VCaP (cell line): ENCODE results near the gene AP4B1.
"Not testable (repeated sequence)": the region's sequence is repeated elsewhere in the genome, so short reads cannot be mapped to it uniquely, and the experiment has no call there.

Source experiments
- H3K27ac ChIP-seq: fragments of 450-650 bp; 2 replicates; pipeline ENCODE4 v1.5.1; 2017
- TF ChIP-seq, protein P1 (sequence below): fragments of 450-650 bp; conservative IDR thresholded peaks from 2 replicates; pipeline ENCODE4 v1.5.1; 2017; ENCODE audit warnings: mild to moderate bottlenecking, moderate library complexity

Gene AP4B1

DNA sequence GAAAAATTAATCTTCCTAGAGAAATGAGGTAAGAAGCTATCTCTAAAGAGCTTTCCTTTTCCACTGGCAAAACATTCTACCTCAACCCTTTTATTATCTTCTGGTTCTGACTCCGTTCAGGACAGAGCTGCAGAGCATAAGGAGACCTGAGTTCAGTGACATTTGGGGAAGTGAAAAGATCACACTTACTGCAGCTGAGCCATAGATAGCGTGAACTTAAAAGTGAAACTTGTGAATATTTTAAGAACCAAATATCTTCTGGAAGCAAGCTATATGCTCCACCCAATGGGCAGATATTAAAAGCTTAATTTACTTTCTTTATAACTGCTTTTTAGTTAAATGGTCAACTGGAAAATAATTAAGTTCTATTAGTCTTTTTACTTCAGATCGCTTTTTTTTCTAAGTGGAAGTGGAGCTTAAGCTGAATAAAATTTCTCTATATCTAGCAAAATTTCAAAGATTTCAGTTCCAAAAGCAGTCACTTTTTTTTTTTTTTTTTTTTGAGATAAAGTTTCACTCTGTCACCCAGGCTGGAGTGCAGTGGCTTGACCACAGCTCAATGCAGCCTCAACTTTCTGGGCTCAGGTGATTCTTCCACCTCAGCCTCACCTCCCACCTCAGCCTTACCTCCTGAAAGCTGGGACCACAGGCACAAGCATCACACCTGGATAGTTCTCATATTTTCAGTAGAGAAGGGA is 45.0 kb downstream of the AP4B1 start:
- no peak overlapping the region for H3K27ac ChIP-seq
- TF ChIP-seq, protein P1, sequence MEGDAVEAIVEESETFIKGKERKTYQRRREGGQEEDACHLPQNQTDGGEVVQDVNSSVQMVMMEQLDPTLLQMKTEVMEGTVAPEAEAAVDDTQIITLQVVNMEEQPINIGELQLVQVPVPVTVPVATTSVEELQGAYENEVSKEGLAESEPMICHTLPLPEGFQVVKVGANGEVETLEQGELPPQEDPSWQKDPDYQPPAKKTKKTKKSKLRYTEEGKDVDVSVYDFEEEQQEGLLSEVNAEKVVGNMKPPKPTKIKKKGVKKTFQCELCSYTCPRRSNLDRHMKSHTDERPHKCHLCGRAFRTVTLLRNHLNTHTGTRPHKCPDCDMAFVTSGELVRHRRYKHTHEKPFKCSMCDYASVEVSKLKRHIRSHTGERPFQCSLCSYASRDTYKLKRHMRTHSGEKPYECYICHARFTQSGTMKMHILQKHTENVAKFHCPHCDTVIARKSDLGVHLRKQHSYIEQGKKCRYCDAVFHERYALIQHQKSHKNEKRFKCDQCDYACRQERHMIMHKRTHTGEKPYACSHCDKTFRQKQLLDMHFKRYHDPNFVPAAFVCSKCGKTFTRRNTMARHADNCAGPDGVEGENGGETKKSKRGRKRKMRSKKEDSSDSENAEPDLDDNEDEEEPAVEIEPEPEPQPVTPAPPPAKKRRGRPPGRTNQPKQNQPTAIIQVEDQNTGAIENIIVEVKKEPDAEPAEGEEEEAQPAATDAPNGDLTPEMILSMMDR, result no peak

DNA sequence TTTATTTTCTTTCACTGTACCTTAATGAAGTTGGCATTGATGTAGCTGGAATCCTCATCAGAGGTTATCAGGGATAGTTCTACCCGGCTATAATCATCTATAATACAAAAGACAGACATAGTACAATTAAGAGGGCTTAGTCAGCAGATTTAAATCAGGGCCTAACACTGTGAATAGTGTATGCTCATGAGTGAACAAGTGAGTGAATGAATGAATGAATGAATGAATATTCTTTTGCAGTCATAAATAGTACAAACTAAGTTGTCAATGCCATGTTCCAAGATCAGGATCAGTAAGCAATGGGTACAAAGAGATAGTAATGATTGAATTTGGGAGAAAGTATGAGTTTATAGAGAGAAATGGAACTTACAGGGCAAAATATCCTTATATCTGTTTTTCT is 45.6 kb downstream of the AP4B1 start:
- no peak overlapping the region for H3K27ac ChIP-seq
- TF ChIP-seq, protein P1, result no peak

DNA sequence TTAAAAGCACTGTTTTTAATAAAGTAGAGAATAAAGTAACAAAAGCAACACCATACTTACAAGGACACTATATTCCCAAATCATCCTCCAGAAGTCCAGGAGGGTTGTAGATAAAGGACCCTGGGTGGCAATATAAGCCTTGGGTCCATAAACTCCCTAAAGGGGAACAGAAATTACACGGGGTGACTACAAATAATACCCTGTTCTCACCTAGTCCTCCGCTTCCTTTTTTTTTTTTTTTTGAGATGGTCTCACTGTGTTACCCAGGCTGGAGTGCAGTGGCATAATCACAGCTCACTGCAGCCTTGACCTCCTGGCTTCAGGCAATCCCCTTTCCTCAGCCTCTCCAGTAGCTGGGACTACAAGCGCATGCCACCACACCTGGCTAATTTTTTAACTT is 46.2 kb downstream of the AP4B1 start:
- TF ChIP-seq, protein P1, result no peak
- H3K27ac ChIP-seq, result no peak overlapping the region

DNA sequence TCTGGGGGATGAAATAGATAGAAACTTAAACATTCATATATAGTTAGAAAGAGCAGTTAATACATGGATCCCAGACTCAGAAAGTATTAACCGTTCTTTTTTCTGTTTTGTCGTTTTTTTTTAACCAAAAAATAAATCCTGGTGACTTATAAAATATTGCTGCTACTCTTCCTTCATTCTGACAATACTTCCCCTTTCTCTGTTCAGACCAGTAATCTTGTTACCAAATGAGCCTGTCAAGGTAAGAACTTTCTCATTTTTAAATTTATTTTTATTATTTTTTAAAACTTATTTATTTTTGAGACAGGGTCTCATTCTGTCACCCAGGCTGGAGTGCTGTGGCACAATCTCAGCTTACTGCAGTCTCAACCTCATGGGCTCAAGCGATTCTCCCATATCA is 46.8 kb downstream of the AP4B1 start:
- TF ChIP-seq, protein P1, result no peak
- no peak overlapping the region for H3K27ac ChIP-seq

DNA sequence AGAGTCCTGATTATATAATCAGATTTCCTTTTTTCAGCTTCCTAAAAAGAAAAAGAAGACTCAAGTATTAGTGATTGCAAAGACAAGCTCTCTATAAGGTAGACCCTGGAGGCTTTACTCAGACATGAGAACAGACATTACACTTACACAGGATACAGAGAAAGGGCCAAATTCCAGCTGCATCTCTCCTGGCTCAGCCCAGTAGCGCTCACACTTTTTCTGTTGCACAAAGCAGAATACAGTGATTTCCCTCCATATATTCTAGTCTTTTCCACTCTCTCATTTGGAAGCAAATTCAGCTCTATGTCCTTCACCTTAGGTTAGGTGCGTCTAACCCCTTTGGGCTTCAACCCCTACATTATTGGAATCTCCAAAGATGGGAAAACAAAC is 48.2 kb downstream of the AP4B1 start:
- H3K27ac ChIP-seq, result no peak overlapping the region
- TF ChIP-seq, protein P1, result no peak

DNA sequence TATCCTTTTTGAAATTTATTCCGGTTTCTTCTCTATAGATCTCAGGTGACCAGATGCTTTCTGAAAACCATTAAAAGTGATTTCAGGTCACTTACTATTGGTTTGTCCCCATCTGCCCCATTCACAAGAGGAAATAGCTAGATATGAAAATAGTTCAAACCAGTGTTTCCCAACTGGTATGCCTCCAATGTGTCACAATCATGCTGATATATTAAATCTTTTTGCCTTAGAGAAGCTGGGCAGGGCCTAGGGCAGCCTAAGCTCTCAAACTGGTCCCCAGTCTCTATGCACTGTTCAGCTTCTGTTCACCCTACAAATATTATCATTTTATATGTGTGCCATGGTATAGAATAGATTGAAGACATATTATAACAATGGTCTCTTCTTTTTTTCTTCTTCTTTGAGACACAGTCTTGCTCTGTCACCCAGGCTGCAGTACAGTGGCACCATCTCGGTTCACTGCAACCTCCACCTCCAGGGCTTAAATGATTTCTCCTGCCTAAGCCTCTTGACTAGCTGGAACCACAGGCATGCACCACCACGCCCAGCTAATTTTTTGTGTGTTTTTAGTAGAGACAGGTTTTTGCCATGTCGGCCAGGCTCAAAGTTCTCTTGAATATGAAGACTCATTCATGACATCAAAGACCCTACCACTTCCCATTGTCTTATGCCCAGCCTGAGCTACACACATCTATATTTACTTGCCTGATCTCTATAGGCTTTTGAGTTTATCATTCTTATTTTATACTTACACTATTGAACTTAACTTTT is 48.8 kb downstream of the AP4B1 start:
- TF ChIP-seq, protein P1, result no peak
- H3K27ac ChIP-seq, result no peak overlapping the region

DNA sequence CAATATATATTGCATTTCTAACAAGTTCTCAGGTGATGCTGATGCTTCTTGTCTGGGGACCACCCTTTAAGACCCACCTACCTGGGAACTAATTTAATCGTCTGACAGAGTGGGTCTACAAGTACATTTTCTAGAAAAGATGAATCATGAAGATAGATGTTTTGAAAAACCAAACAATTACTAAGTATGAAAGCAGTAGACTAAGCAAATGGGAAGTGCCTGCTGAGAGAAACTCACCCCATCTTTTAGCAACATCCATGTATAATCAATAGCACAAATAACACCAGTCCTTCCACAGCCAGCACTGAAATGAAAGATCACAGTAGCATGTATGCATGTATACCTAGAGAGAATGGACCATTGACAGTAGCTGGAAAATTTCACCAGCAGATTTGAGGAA is 50.4 kb downstream of the AP4B1 start:
- H3K27ac ChIP-seq, result no peak overlapping the region
- TF ChIP-seq, protein P1, result no peak

DNA sequence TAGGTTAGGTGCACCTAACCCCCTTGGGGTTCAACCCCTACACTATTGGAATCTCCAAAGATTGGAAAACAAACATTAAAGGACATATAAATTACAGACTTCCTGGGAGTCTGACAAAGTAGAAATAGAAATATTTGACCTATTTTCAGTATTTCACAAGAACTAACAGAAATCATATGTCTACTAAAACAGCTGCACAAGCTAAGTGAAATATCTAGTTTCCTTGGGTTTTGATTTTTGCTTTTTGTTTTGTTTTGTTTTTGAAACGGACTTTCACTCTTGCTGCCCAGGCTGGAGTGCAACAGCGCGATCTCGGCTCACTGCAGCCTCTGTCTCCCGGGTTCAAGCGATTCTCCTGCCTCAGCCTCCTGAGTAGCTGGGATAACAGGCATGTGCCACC is 51.9 kb downstream of the AP4B1 start:
- H3K27ac ChIP-seq, result not testable (repeated sequence)
